GM23248 (cell line): ENCODE results near the gene HIVEP1.

Experiments used
- EZH2 ChIP-seq: fragments of 200-600 bp; sonication (generic); IDR thresholded peaks from 2 replicates; pipeline ENCODE4 v1.6.1; 2018; ENCODE audit warnings: antibody characterized with exemption, mild to moderate bottlenecking; ENCODE audit not compliant: insufficient read depth, poor library complexity, severe bottlenecking
- EZH2phosphoT487 ChIP-seq: fragments of 200-600 bp; sonication (generic); IDR thresholded peaks from 2 replicates; pipeline ENCODE4 v1.6.1; 2018; ENCODE audit warnings: antibody characterized with exemption, moderate library complexity, mild to moderate bottlenecking, low read depth; ENCODE audit not compliant: insufficient read depth

- TF ChIP-seq EZH2 (no peak), EZH2phosphoT487 (no peak)
These were observed 43.0 kb upstream of the HIVEP1 start for GRCh38 chr6:11969092-11969491.
